ENCODE data around the gene FARP1. TPM values are rescaled to one million over a fixed set of nuclear protein-coding genes. Genes with fewer than 3 reads are reported as not detected.

The FARP1 gene
- total and polyA plus RNA-seq, 2 of the 13 experiments (the other 11 are each of a cell fraction or from before 2014, with no cell fraction given): 70.6 to 126 TPM

- TF ChIP-seq, protein P1, sequence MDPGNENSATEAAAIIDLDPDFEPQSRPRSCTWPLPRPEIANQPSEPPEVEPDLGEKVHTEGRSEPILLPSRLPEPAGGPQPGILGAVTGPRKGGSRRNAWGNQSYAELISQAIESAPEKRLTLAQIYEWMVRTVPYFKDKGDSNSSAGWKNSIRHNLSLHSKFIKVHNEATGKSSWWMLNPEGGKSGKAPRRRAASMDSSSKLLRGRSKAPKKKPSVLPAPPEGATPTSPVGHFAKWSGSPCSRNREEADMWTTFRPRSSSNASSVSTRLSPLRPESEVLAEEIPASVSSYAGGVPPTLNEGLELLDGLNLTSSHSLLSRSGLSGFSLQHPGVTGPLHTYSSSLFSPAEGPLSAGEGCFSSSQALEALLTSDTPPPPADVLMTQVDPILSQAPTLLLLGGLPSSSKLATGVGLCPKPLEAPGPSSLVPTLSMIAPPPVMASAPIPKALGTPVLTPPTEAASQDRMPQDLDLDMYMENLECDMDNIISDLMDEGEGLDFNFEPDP (CRISPR knock-in tag; conservative IDR thresholded peaks at IDR 0.05): no peak
- TF ChIP-seq TBX2 (CRISPR knock-in tag; IDR thresholded peaks at IDR 0.05; ENCODE audit: borderline replicate concordance) (peak; percentile 64; the same call in 1 of the 2 replicates), NR2C2 (CRISPR knock-in tag; IDR thresholded peaks at IDR 0.05; ENCODE audit: borderline replicate concordance) (peak; percentile 93), TARDBP (CRISPR knock-in tag; IDR thresholded peaks at IDR 0.05) (peak; percentile 66; the same call in 1 of the 2 replicates), HNRNPL (IDR thresholded peaks at IDR 0.05; ENCODE audit: low read depth, low read length) (0 out of 2 replicates have a peak, but pooled peaks have one; percentile 34), SP140L (CRISPR knock-in tag; IDR thresholded peaks at IDR 0.05; ENCODE audit: borderline replicate concordance) (no peak), ZEB1 (IDR thresholded peaks at IDR 0.05; ENCODE audit: insufficient replicate concordance, low read depth) (no peak), HOXD1 (CRISPR knock-in tag; IDR thresholded peaks at IDR 0.05) (0 out of 2 replicates have a peak, but pooled peaks have one; percentile 33), HDAC1 (CRISPR knock-in tag; IDR thresholded peaks at IDR 0.05) (0 out of 2 replicates have a peak, but pooled peaks have one; percentile 31), SALL1 (CRISPR knock-in tag; IDR thresholded peaks at IDR 0.05) (peak; percentile 84), ZNF788 (CRISPR knock-in tag; IDR thresholded peaks at IDR 0.05; ENCODE audit: borderline replicate concordance) (peak; percentile 37; the same call in 1 of the 2 replicates), KLF9 (CRISPR knock-in tag; IDR thresholded peaks at IDR 0.05; ENCODE audit: low read depth) (no peak), CREM (IDR thresholded peaks at IDR 0.05) (0 out of 2 replicates have a peak, but pooled peaks have one; percentile 22), CREM (CRISPR knock-in tag; IDR thresholded peaks at IDR 0.05) (no peak), ZIK1 (CRISPR knock-in tag; IDR thresholded peaks at IDR 0.05; ENCODE audit: borderline replicate concordance, low read depth) (no peak), BCL6 (CRISPR knock-in tag; IDR thresholded peaks at IDR 0.05) (peak; percentile 55; the same call in 1 of the 2 replicates), KMT2A (CRISPR knock-in tag; IDR thresholded peaks at IDR 0.05) (0 out of 2 replicates have a peak, but pooled peaks have one; percentile 47), ZSCAN31 (CRISPR knock-in tag; IDR thresholded peaks at IDR 0.05; ENCODE audit: low read depth) (no peak), RARA (CRISPR knock-in tag; IDR thresholded peaks at IDR 0.05) (0 out of 2 replicates have a peak, but pooled peaks have one; percentile 33)
- TF ChIP-seq, protein P2, sequence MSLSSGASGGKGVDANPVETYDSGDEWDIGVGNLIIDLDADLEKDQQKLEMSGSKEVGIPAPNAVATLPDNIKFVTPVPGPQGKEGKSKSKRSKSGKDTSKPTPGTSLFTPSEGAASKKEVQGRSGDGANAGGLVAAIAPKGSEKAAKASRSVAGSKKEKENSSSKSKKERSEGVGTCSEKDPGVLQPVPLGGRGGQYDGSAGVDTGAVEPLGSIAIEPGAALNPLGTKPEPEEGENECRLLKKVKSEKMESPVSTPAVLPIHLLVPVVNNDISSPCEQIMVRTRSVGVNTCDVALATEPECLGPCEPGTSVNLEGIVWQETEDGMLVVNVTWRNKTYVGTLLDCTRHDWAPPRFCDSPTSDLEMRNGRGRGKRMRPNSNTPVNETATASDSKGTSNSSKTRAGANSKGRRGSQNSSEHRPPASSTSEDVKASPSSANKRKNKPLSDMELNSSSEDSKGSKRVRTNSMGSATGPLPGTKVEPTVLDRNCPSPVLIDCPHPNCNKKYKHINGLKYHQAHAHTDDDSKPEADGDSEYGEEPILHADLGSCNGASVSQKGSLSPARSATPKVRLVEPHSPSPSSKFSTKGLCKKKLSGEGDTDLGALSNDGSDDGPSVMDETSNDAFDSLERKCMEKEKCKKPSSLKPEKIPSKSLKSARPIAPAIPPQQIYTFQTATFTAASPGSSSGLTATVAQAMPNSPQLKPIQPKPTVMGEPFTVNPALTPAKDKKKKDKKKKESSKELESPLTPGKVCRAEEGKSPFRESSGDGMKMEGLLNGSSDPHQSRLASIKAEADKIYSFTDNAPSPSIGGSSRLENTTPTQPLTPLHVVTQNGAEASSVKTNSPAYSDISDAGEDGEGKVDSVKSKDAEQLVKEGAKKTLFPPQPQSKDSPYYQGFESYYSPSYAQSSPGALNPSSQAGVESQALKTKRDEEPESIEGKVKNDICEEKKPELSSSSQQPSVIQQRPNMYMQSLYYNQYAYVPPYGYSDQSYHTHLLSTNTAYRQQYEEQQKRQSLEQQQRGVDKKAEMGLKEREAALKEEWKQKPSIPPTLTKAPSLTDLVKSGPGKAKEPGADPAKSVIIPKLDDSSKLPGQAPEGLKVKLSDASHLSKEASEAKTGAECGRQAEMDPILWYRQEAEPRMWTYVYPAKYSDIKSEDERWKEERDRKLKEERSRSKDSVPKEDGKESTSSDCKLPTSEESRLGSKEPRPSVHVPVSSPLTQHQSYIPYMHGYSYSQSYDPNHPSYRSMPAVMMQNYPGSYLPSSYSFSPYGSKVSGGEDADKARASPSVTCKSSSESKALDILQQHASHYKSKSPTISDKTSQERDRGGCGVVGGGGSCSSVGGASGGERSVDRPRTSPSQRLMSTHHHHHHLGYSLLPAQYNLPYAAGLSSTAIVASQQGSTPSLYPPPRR (CRISPR knock-in tag; IDR thresholded peaks at IDR 0.05; ENCODE audit: borderline replicate concordance): peak; percentile 69
- TF ChIP-seq, protein P3, sequence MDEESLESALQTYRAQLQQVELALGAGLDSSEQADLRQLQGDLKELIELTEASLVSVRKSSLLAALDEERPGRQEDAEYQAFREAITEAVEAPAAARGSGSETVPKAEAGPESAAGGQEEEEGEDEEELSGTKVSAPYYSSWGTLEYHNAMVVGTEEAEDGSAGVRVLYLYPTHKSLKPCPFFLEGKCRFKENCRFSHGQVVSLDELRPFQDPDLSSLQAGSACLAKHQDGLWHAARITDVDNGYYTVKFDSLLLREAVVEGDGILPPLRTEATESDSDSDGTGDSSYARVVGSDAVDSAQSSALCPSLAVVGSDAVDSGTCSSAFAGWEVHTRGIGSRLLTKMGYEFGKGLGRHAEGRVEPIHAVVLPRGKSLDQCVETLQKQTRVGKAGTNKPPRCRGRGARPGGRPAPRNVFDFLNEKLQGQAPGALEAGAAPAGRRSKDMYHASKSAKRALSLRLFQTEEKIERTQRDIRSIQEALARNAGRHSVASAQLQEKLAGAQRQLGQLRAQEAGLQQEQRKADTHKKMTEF (CRISPR knock-in tag; IDR thresholded peaks at IDR 0.05): 0 out of 2 replicates have a peak, but pooled peaks have one; percentile 30
These were observed 59.1 kb downstream of the FARP1 start (continued) for GRCh38 chr13:98201984-98202383.

Measured in HepG2 (cell line).